Activated CD8-positive, alpha-beta memory T cell treated with anti-CD3 and anti-CD28 coated beads for 1 hour (primary cell): Measurements from ENCODE around the gene COL15A1.

Experiments used
- DNase-seq, 2 donors: peaks; one replicate each; pipeline ENCODE4 v3.0.0-alpha.2; 2020; ENCODE audit warnings: low read depth in 1 of 2; ENCODE audit errors: extremely low read depth in 1 of 2

Gene COL15A1

GRCh38 chr9:98915599-98915998, 28.1 kb upstream of the COL15A1 start:
- no peak for DNase-seq

- no peak for DNase-seq
These were observed 27.0 kb upstream of the COL15A1 start for GRCh38 chr9:98916660-98917059.

GRCh38 chr9:98917746-98918487, 25.8 kb upstream of the COL15A1 start:
- DNase-seq: no peak

- DNase-seq: no peak
These were observed 22.0 kb upstream of the COL15A1 start for GRCh38 chr9:98921732-98922131.

- no peak for DNase-seq
These were observed 20.8 kb upstream of the COL15A1 start for GRCh38 chr9:98922721-98923435.

- no peak for DNase-seq
These were observed 20.1 kb upstream of the COL15A1 start for GRCh38 chr9:98923451-98924123.

- no peak for DNase-seq
These were observed 18.5 kb upstream of the COL15A1 start for GRCh38 chr9:98924946-98925820.

GRCh38 chr9:98925956-98926355, 17.8 kb upstream of the COL15A1 start:
- DNase-seq: no peak

- no peak for DNase-seq
These were observed 16.0 kb upstream of the COL15A1 start for GRCh38 chr9:98927724-98928123.

GRCh38 chr9:98929071-98929470, 14.6 kb upstream of the COL15A1 start:
- no peak for DNase-seq

- no peak for DNase-seq
These were observed 13.8 kb upstream of the COL15A1 start for GRCh38 chr9:98929895-98930341.

GRCh38 chr9:98930792-98931191, 12.9 kb upstream of the COL15A1 start:
- DNase-seq: no peak

- DNase-seq: no peak
These were observed 11.9 kb upstream of the COL15A1 start for GRCh38 chr9:98931600-98932389.

GRCh38 chr9:98933185-98933584, 10.5 kb upstream of the COL15A1 start:
- no peak for DNase-seq

- DNase-seq: no peak
These were observed 9.8 kb upstream of the COL15A1 start for GRCh38 chr9:98933890-98934289.

- no peak for DNase-seq
These were observed 8.6 kb upstream of the COL15A1 start for GRCh38 chr9:98935071-98935505.

- DNase-seq: no peak
These were observed 3.4 kb upstream of the COL15A1 start for GRCh38 chr9:98940276-98940675.

GRCh38 chr9:98941946-98942523, 1.7 kb upstream of the COL15A1 start:
- DNase-seq: no peak

- no peak for DNase-seq
These were observed 613 bp upstream of the COL15A1 start for GRCh38 chr9:98942906-98943681.
